Right atrium auricular region (tissue), 2 donors: ENCODE results near the gene PYDC2. TPM values are rescaled to one million over a fixed set of nuclear protein-coding genes. Genes with fewer than 3 reads are reported as not detected.
"Not testable (repeated sequence)": the region's sequence is repeated elsewhere in the genome, so short reads cannot be mapped to it uniquely, and the experiment has no call there.

Experiments used
- DNase-seq: peaks from one replicate; pipeline ENCODE4 v3.0.0-alpha.2; 2019; ENCODE audit warnings: low spot score
- H3K27ac ChIP-seq, 2 donors: fragments of 200-600 bp; sonication (generic); 1 replicate in 1 of 2; 2 replicates in 1 of 2; pipeline ENCODE4 v1.5.1; 2016 to 2019
- H3K27me3 ChIP-seq, 2 donors: fragments of 200-600 bp; sonication (generic); one replicate each; pipeline versions ENCODE4 v1.5.1 to v1.6.0; 2017 to 2019
- H3K36me3 ChIP-seq: fragments of 200-600 bp; sonication (generic); one replicate; pipeline ENCODE4 v1.5.1; 2016
- H3K4me1 ChIP-seq, 2 donors: fragments of 200-600 bp; sonication (generic); one replicate each; pipeline versions ENCODE4 v1.5.1 to v1.6.0; 2017 to 2019
- H3K4me3 ChIP-seq, 2 donors: fragments of 200-600 bp; sonication (generic); 1 replicate in 1 of 2; 2 replicates in 1 of 2; pipeline ENCODE4 v1.5.1; 2017 to 2019; ENCODE audit warnings: mild to moderate bottlenecking in 1 of 2, moderate library complexity in 1 of 2
- H3K9me3 ChIP-seq, 2 donors: fragments of 200-600 bp; sonication (generic); one replicate each; pipeline ENCODE4 v1.5.1; 2019
- total RNA-seq, 2 donors: library from RNA; depleted of rRNA; stranded (reverse); fragments of >200 nt; gene quantifications; one replicate each; pipeline ENCODE4 v1.1.0, GENCODE V29; 2016
- TF ChIP-seq, protein P1 (sequence below), 2 donors: fragments of 200-600 bp; sonication (generic); IDR thresholded peaks; one replicate each; pipeline ENCODE4 v1.5.1; 2019; ENCODE audit warnings: antibody characterized with exemption in 2 of 2

PYDC2 gene
- total RNA-seq, 2 donors from 2014 or later, result not detected

DNA sequence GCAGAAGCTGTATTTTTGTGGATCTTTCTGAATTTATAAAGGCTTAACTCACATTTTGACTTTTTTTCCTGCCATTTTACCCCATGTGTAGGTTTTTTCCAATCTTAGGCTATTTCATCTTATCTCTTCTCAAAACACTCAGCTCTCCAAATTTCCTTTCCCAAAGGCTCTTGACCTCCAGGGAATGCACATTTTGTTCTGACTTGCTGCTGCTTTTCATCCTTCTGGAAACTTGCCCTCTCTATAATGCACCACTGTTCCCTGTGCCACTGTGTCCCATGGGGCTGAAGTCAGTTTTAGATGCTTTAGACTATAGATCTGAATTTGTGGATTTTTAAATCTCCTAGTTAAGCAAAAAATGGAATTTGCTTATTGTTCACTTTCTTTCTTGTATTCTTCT, 9.1 kb downstream of the PYDC2 start:
- DNase-seq, result no peak
- no peaks in the 10 kb centered on the region for H3K4me1 ChIP-seq
- H3K4me3 ChIP-seq, result no peak overlapping the region
- TF ChIP-seq, protein P1, sequence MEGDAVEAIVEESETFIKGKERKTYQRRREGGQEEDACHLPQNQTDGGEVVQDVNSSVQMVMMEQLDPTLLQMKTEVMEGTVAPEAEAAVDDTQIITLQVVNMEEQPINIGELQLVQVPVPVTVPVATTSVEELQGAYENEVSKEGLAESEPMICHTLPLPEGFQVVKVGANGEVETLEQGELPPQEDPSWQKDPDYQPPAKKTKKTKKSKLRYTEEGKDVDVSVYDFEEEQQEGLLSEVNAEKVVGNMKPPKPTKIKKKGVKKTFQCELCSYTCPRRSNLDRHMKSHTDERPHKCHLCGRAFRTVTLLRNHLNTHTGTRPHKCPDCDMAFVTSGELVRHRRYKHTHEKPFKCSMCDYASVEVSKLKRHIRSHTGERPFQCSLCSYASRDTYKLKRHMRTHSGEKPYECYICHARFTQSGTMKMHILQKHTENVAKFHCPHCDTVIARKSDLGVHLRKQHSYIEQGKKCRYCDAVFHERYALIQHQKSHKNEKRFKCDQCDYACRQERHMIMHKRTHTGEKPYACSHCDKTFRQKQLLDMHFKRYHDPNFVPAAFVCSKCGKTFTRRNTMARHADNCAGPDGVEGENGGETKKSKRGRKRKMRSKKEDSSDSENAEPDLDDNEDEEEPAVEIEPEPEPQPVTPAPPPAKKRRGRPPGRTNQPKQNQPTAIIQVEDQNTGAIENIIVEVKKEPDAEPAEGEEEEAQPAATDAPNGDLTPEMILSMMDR (IDR thresholded peaks at IDR 0.05), result no peak
- H3K36me3 ChIP-seq, result no peaks in the 10 kb centered on the region
- no peaks in the 10 kb centered on the region for H3K27me3 ChIP-seq
- H3K9me3 ChIP-seq, result no peaks in the 10 kb centered on the region
- H3K27ac ChIP-seq, result no peak overlapping the region

DNA sequence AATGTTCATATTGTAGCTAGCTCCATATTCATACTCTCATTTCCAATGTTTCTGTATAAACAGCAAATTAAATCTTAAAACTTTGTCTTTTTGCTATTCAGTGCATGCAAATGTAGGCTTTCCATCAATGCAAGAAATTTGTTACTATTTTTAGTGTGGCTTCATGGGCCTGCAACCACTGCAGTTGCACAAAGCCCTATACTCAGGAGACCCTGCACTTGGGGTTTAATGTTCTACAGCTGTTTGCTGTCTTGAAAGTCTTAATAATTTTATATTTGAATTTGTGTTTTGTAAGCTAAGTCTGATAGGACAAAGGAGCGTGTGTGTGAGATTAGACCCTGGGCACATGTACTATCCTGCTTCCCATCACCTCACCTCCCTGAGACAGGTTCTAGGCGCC, 9.6 kb downstream of the PYDC2 start:
- Histone ChIP-seq H3K27ac (no peak overlapping the region), H3K4me1 (no peaks in the 10 kb centered on the region), H3K27me3 (no peaks in the 10 kb centered on the region), H3K9me3 (no peaks in the 10 kb centered on the region), H3K36me3 (no peaks in the 10 kb centered on the region), H3K4me3 (no peak overlapping the region)
- TF ChIP-seq, protein P1 (IDR thresholded peaks at IDR 0.05), result no peak
- no peak for DNase-seq

DNA sequence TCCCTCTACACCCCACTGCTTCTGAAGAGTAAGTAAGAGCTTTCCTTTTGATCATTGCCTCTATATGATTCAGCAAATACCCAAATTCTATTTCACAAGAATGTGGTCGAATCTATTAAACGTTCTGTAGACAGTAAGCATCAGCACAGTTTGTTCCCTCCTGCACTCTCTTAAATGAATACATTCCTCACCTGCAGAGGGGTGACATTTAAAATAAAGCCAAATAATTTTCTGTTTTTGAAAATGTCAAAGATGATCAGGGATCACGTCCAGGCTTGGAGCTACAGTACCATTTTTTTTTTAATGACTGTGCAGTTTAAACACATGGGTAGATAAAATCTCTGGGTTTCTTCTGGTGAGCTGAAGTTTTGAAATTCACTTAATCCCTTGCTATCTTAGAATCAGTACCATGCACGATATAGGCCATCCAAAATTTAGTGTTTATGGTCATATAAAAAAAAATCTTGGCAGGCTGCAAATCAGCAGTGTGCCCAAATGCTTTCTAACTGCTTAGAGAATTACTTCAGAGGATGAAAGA, 12.8 kb downstream of the PYDC2 start:
- H3K9me3 ChIP-seq, result no peaks in the 10 kb centered on the region
- DNase-seq, result no peak
- TF ChIP-seq, protein P1 (IDR thresholded peaks at IDR 0.05), result no peak
- H3K4me1 ChIP-seq, result no peaks in the 10 kb centered on the region
- H3K36me3 ChIP-seq, result no peaks in the 10 kb centered on the region
- no peaks in the 10 kb centered on the region for H3K27me3 ChIP-seq
- no peak overlapping the region for H3K4me3 ChIP-seq
- H3K27ac ChIP-seq, result no peak overlapping the region

DNA sequence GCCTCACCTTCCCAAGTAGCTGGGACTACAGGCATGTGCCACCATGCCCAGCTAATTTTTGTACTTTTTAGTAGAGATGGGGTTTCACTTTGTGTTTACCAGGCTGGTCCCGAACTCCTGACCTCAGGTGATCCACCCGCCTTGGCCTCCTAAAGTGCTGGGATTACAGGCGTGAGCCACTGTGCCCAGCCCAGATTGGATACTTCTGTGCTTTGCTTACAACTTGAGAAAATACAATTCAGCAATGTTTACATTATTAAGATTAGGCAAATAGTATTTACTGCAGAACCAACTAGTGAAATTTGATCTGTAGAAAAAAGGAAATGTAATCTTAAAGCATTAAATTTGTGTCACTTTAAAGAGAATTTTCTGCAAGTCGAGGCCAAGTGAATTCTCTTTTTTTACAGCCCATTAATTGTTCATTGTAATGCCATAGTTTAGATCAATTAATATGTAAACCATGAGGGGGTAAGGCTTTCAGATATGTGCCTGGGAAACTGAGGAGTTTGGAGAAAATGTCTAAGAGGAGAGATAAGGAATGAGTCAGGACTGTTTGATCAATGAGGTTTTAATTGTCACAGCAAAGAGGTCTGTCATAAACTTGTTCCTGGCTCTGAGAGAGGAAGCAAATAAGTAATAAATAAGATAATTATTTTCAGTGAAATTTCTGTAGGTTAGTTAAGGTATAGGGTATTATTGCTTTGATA, 15.3 kb downstream of the PYDC2 start:
- Histone ChIP-seq H3K36me3 (no peaks in the 10 kb centered on the region), H3K9me3 (peaks cover 0 to 2% of the 10 kb centered on the region in 2 donors), H3K27ac (no peak overlapping the region), H3K27me3 (no peaks in the 10 kb centered on the region), H3K4me1 (no peaks in the 10 kb centered on the region), H3K4me3 (no peak overlapping the region)
- TF ChIP-seq, protein P1 (IDR thresholded peaks at IDR 0.05), result no peak
- no peak for DNase-seq

DNA sequence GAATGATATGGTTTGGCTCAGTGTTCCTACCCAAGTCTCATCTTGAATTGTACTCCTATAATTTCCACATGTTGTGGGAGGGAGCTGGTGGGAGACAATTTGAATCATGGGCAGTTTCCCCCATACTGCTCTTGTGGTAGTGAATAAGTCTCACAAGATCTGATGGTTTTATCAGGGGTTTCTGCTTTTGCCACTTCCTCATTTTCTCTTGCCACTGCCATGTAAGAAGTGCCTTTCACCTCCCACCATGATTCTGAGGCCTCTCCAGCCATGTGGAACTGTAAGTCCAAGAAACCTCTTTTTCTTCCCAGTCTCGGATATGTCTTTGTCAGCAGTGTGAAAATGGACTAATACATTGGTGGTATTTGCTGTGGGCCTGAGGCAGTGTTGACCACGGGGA, 23.0 kb downstream of the PYDC2 start:
- H3K27me3 ChIP-seq, H3K27ac ChIP-seq, H3K4me3 ChIP-seq, H3K9me3 ChIP-seq, DNase-seq, H3K36me3 ChIP-seq, H3K4me1 ChIP-seq: not testable (repeated sequence)

DNA sequence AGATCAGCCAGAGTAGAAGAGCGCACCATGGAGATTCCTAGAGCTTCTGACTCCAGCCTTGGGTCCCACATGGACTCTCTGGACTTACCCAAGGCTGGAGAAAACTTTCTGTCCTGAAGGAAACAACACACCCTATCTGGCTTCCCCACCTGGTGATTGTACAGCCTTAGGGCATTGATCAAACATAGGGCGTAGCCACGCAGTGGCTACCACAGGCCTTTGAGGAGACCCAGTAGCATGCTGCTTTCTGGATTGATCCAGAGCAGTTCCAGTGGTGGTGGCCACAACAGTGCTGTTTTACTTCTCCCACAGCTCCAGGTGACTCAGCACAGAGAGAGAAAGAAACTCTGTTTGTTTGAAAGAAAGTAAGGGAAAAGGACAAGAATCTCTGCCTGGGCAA, 23.5 kb downstream of the PYDC2 start:
- H3K4me1 ChIP-seq, result no peaks in the 10 kb centered on the region
- no peak for DNase-seq
- peaks cover 0 to 4% of the 10 kb centered on the region in 2 donors for H3K9me3 ChIP-seq
- TF ChIP-seq, protein P1 (IDR thresholded peaks at IDR 0.05), result no peak
- H3K4me3 ChIP-seq, result no peak overlapping the region
- H3K27me3 ChIP-seq, result no peaks in the 10 kb centered on the region
- no peak overlapping the region for H3K27ac ChIP-seq
- H3K36me3 ChIP-seq, result no peaks in the 10 kb centered on the region
